ENCODE data around the gene PMEPA1.

Gene PMEPA1, protein sequence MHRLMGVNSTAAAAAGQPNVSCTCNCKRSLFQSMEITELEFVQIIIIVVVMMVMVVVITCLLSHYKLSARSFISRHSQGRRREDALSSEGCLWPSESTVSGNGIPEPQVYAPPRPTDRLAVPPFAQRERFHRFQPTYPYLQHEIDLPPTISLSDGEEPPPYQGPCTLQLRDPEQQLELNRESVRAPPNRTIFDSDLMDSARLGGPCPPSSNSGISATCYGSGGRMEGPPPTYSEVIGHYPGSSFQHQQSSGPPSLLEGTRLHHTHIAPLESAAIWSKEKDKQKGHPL

DNA sequence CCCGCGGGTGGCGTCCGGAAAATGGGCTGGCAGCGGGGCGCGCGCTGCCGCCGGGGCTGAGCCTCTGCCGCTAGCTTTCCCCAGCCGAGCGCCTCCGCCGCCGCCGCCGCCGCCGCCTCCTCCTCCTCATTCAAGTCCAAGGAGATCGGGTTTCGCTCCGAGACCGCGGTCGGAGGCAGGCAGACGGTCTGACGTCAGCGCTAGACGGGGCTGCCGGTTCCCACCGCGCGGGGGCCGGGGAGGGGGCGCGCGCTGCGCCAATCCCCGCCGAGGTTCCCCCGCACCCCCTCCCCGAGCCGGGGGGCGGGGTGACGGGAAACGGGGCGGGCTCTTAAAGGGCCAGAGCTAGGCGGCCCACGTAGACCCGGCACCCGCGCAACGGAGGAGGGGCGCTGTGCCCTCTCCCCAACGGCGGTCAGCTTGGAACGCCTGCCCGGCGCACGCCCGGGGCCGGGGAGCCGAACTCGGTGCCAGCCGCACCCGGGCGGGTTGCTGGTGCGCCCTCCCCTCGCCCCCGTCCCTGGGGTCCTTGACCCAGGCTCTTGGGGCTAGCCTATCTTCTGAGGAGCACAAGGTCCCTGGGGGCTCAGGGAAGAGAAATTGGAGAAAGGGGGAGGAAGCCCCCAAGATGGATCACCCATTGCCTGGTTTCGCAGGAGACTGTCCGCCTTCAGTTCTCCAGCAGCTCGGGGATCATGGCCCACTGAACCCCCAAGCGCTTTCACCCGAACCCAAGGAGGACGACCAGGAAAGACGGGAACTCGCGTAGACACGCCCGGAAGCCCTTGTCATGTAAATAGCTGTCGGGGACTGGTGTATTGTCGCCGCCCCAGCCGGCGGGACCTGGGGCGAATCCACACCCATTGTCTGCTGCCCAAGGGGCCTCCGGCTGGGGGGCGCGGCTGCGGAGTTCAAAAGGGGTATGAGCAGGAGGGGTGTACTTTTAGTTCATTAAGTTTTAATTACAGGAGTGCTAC is at the start of gene PMEPA1:
PMEPA1 (minus strand) TSS at position 193 of the 977 bp plus-strand sequence. CDS start 433 bp downstream, outside the sequence.
- DNase-seq, result peak; percentile 95

- DNase-seq, result no peak
Measured at GRCh38 chr20:57757767-57758166, 48.0 kb upstream of the PMEPA1 start.

DNA sequence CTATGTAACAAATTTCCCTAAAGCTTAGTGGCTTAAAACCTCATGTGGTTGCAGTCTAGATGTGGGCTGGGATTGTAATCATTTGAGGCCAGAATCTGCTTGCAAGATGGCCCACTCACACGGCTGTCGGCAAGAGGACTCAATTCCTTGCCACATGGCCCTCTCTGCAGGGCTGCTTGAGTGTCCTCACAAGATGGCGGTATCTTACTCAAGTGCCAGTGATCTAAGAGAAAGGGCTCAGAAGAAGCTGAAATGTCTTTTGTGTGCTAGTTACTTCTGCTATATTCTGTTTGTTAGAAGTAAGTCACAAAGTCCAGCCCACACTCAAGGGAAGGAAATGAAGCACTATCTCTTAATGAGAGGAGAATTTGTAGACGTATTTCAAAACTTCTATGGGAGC is 47.1 kb upstream of the PMEPA1 start:
- no peak for DNase-seq

- DNase-seq, result no peak
Measured at GRCh38 chr20:57756213-57756612, 46.4 kb upstream of the PMEPA1 start.

GRCh38 chr20:57755609-57756008 is 45.8 kb upstream of the PMEPA1 start:
- no peak for DNase-seq

- DNase-seq, result no peak
Measured at GRCh38 chr20:57754190-57754589, 44.4 kb upstream of the PMEPA1 start.

- no peak for DNase-seq
Measured at GRCh38 chr20:57753332-57754164, 43.7 kb upstream of the PMEPA1 start.

GRCh38 chr20:57751411-57751810 is 41.6 kb upstream of the PMEPA1 start:
- DNase-seq, result no peak

DNA sequence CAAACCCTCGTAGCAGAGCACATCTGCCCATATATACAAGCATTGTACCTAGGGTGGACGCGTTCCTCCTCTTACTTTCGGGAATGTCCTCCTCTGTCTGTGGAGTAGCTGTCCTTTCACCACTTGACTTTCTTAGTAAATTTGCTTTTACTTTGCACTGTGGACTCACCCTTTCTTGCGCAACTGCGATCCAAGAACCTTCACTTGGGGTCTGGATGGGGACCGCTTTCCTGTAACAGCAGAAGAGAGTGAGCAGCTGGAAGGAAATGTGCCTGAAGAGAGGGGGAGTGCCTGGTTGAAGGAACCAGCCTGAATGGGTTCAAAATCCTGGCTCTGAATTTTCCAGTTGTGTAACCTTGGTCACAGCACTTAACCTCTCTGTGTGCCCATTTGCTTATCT is 40.1 kb upstream of the PMEPA1 start:
- no peak for DNase-seq

DNA sequence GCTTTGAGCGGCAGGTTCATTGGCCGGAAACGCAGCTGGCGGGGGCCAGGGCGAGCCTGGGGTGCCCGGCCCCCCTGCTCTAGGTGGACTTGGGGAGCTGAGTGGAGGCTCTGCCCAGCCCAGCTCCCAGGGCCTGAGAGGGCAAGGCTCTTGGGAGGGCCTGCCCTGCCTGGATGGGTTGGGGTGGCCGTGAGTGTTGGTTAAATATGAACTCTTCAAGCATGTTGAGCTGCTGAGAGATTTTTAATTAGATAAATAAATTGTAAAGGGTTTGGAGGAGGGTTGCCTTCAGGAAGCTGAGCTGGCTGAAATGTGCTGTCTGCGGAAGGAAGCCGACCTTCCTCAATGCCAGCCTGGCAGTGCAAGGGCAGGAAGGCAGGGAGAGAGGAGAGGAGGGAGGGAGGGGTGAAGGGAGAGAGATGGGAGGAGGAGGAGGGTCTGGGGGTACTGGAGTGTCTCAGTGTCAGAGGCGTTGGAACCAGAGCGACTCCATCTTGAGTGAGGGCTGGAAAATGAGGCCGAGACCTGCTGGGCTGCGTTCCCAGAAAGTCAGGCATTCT is 39.4 kb upstream of the PMEPA1 start:
- no peak for DNase-seq

DNA sequence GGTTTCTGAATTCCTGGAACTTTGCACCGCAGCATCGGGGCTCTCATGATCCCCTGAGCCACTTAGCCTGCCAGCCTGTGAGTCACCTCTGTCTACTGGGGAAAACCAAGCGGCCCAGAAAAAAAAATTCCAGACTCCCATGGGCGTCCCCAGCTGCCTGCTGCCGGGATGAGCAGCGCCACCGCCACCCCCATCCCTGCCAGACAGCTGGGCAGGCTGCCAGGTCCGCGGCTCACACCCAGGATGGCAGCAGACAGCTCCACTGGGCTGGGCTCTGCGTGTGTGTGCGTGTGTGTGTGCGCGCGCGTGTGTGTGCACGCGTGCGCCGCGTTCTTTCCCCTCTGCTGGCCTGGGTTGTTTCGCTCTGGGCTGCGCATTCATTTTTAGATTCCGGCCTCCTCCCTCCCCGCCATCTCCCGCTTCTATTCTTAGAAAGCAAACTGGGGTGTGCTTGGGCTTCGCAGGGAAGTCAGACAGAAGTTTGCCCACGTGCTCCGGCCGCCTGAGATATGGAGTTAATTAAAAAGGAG is 38.9 kb upstream of the PMEPA1 start:
- peak; percentile 40 for DNase-seq

- DNase-seq, result no peak
Measured at GRCh38 chr20:57747861-57748481, 38.2 kb upstream of the PMEPA1 start.

DNA sequence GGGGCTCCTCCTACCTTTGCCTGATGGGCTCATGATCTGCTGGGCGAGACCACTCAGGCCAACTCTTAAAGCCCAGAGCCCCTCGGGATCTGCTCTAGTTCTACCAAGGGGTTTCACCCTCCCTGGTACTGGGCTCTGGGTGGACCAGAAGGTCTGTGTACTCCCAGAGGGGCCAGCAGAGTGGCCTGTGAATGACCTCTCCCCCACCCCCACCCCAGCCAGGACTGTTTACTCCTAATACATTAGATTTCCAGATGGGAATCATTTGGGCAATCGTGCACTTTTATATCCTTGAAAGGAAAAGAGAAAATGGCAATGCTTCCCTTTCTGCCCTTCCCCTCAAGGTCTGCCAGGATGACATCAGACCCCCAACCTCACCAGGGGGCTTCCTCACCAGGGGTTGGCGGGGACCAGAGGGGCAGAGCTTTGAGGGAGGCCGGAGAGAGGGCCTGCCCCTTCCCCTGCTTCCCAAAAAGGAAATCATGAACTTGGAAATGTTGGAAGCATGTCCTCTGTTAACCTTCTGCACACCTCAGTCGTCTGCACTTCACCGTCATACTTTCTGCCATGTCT is 37.1 kb upstream of the PMEPA1 start:
- DNase-seq, result no peak

- DNase-seq, result no peak
Measured at GRCh38 chr20:57746201-57746600, 36.4 kb upstream of the PMEPA1 start.

GRCh38 chr20:57744206-57744605 is 34.4 kb upstream of the PMEPA1 start:
- no peak for DNase-seq

- no peak for DNase-seq
Measured at GRCh38 chr20:57743450-57744095, 33.8 kb upstream of the PMEPA1 start.

DNA sequence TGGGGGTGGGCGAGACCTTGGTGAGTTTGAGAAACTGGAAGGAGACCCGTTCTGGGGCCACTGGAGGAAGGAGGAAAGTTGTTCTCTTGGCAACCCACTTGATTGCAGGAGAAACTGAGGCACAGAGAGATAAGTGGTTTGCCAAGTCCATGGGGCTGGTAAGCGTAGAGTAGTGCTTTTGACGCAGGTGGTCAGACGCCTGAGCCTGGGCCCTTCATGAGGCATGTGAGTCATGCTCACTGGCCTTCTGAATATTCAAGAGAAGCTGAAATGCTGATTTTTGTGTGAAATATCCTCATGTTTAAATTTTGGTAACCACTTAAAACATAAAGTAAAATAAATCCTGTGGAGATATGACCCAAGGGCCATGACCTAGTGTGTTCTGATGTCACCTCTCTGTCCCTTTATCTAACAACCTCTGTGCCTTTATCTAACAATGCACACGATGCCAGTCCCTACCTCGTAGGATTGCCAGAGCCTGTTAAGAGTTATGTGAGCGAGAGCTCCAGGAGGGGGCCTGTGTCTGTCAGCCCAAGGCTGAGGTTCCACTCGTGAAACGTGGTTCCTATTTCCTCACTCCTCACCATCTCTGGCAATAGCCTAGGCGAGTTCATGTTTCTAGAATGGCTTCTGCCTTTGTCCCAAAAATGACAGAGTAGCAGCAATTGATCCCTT is 32.8 kb upstream of the PMEPA1 start:
- DNase-seq, result no peak

GRCh38 chr20:57738484-57738883 is 28.7 kb upstream of the PMEPA1 start:
- DNase-seq, result no peak

DNA sequence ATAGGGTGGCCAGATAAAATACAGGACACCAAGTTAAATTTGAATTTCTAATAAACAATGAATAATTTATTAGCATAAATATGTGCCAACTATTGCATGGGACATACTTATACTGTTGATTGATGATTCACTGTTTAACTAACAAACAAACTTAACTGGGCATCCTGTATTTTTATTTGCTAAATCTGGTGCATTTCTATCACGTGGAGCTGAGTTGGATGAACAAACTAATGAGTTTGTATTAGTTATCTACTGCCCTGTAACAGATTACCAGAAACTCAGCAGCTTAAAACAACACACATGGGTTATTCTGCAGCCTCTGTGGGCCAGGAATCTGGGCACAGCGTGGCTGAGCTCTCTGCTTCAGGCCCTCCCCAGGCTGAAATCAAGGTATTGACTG is 28.2 kb upstream of the PMEPA1 start:
- no peak for DNase-seq

GRCh38 chr20:57737349-57737748 is 27.5 kb upstream of the PMEPA1 start:
- DNase-seq, result no peak
